ENCODE results near the gene SIL1.

The SIL1 gene

DNA sequence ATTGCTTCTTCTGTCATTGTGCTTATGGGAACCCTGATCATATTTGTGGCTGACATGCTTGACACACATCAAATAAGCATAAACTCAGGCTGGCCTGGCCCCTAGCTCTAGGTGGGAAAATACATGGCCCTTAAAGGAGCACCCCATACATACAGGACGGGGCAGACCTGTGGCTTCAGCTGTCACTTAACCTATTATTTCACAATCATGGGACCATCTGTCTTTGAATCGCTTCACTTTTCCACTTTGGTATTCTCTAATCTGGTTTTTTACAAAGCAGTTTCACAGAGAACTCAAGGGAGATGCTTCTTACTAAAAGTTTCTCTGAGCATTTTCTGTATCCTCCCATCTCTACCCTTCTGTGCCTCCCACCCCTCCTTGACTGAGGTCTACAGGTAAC is 288.4 kb downstream of the SIL1 start:
- no peak overlapping the region for H2AFZ ChIP-seq (ENCODE audit: low read length)
- H3K79me2 ChIP-seq (ENCODE audit: insufficient read depth, low read length), result no peaks in the 10 kb centered on the region
- H3K27ac ChIP-seq (ENCODE audit: low read depth, low read length, poor library complexity, severe bottlenecking), result no peak overlapping the region
- no peak overlapping the region for H3K9ac ChIP-seq (ENCODE audit: low read length)
- no peaks in the 10 kb centered on the region for H3K4me1 ChIP-seq (ENCODE audit: insufficient read depth, low read length, severe bottlenecking)
- H3K9me3 ChIP-seq (ENCODE audit: low read length), result no peaks in the 10 kb centered on the region
- no peaks in the 10 kb centered on the region for H3K36me3 ChIP-seq (ENCODE audit: insufficient read depth, low read length)
- no peaks in the 10 kb centered on the region for H4K20me1 ChIP-seq (ENCODE audit: insufficient read depth, low read length)
- H3F3A ChIP-seq (ENCODE audit: insufficient read depth, low read length), result no peaks in the 10 kb centered on the region
- no peaks in the 10 kb centered on the region for H3K27me3 ChIP-seq (ENCODE audit: insufficient read depth, low read length)
- H3K4me3 ChIP-seq (ENCODE audit: low read depth, low read length, poor library complexity, severe bottlenecking), result no peak overlapping the region
- H3K9me2 ChIP-seq (ENCODE audit: low read depth, low read length), result no peaks in the 10 kb centered on the region
- no peak for TF ChIP-seq EZH2 (IDR thresholded peaks at IDR 0.05; ENCODE audit: borderline replicate concordance, low read length)
- TF ChIP-seq, protein P1, sequence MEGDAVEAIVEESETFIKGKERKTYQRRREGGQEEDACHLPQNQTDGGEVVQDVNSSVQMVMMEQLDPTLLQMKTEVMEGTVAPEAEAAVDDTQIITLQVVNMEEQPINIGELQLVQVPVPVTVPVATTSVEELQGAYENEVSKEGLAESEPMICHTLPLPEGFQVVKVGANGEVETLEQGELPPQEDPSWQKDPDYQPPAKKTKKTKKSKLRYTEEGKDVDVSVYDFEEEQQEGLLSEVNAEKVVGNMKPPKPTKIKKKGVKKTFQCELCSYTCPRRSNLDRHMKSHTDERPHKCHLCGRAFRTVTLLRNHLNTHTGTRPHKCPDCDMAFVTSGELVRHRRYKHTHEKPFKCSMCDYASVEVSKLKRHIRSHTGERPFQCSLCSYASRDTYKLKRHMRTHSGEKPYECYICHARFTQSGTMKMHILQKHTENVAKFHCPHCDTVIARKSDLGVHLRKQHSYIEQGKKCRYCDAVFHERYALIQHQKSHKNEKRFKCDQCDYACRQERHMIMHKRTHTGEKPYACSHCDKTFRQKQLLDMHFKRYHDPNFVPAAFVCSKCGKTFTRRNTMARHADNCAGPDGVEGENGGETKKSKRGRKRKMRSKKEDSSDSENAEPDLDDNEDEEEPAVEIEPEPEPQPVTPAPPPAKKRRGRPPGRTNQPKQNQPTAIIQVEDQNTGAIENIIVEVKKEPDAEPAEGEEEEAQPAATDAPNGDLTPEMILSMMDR (IDR thresholded peaks at IDR 0.05; ENCODE audit: low read length), result no peak
- H3K4me2 ChIP-seq (ENCODE audit: low read length), result no peak overlapping the region

DNA sequence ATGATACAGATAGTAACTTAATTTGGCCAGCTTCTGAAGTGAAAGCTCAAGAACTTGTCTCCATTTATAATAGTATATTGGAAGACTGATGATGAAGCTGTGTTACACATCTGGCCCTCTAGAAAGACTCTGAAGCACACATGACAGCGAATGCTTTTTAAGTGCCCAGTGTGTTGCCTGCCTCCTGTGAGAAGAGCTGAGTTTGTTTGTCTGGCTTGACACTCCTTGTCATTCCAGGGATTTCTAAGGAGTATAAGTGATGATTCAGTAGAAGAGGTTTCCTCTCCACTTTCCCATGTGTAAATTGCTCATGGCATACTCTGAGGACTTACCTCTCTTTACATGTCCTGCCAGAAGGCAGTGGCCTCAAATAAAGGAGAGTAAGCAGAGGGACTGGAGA is 292.6 kb downstream of the SIL1 start:
- Histone ChIP-seq H3K9me3 (ENCODE audit: low read length) (no peaks in the 10 kb centered on the region), H3K9me2 (ENCODE audit: low read depth, low read length) (no peaks in the 10 kb centered on the region), H3K4me1 (ENCODE audit: insufficient read depth, low read length, severe bottlenecking) (no peaks in the 10 kb centered on the region), H3K9ac (ENCODE audit: low read length) (no peak overlapping the region), H3F3A (ENCODE audit: insufficient read depth, low read length) (no peaks in the 10 kb centered on the region), H3K4me2 (ENCODE audit: low read length) (no peak overlapping the region), H3K4me3 (ENCODE audit: low read depth, low read length, poor library complexity, severe bottlenecking) (no peak overlapping the region), H3K27me3 (ENCODE audit: insufficient read depth, low read length) (no peaks in the 10 kb centered on the region), H3K27ac (ENCODE audit: low read depth, low read length, poor library complexity, severe bottlenecking) (no peak overlapping the region), H2AFZ (ENCODE audit: low read length) (no peak overlapping the region), H3K36me3 (ENCODE audit: insufficient read depth, low read length) (no peaks in the 10 kb centered on the region), H4K20me1 (ENCODE audit: insufficient read depth, low read length) (no peaks in the 10 kb centered on the region), H3K79me2 (ENCODE audit: insufficient read depth, low read length) (no peaks in the 10 kb centered on the region)
- no peak for TF ChIP-seq EZH2 (IDR thresholded peaks at IDR 0.05; ENCODE audit: borderline replicate concordance, low read length)
- TF ChIP-seq, protein P1 (IDR thresholded peaks at IDR 0.05; ENCODE audit: low read length), result no peak

DNA sequence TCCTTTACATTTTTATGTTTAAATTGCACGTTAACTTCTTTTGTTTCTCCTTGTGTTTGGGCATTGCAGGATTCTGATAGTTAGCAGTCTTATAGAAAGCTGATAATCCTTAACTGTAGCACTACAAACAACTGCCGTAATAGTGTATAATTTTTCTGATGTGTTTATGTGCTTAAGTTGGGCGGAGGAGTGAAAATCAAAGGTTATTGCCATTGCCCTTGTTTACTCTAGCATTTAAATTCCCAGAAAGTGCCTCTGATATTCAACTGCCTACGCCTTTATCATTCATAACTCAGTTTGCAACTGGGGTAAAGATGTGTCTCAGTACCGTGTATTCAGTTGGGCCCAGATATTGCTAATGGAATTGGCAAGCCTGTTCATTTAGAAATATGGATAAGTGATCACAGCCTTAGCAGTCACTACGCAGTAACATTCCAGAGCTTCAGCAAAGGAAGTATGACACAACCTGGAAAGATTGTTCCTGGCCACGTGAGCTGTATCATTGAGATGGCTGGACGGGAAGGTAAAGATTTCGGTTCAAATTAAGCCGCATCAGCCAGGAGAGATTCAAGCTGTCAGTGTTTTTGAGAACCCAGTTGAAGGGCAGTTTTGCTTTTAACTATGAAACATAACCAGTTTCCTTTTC is 294.9 kb downstream of the SIL1 start:
- Histone ChIP-seq H3K4me2 (ENCODE audit: low read length) (no peak overlapping the region), H3K27ac (ENCODE audit: low read depth, low read length, poor library complexity, severe bottlenecking) (no peak overlapping the region)
- TF ChIP-seq, protein P1 (IDR thresholded peaks at IDR 0.05; ENCODE audit: low read length), result no peak
- TF ChIP-seq EZH2 (IDR thresholded peaks at IDR 0.05; ENCODE audit: borderline replicate concordance, low read length), result no peak

More for the DNA sequence above, 294.9 kb downstream of the SIL1 start:
- no peaks in the 10 kb centered on the region for H3K27me3 ChIP-seq (ENCODE audit: insufficient read depth, low read length)
- no peak overlapping the region for H3K9ac ChIP-seq (ENCODE audit: low read length)
- no peaks in the 10 kb centered on the region for H4K20me1 ChIP-seq (ENCODE audit: insufficient read depth, low read length)
- H3K9me3 ChIP-seq (ENCODE audit: low read length), result no peaks in the 10 kb centered on the region
- no peaks in the 10 kb centered on the region for H3F3A ChIP-seq (ENCODE audit: insufficient read depth, low read length)
- H3K9me2 ChIP-seq (ENCODE audit: low read depth, low read length), result no peaks in the 10 kb centered on the region
- H2AFZ ChIP-seq (ENCODE audit: low read length), result no peak overlapping the region
- no peak overlapping the region for H3K4me3 ChIP-seq (ENCODE audit: low read depth, low read length, poor library complexity, severe bottlenecking)
- H3K4me1 ChIP-seq (ENCODE audit: insufficient read depth, low read length, severe bottlenecking), result no peaks in the 10 kb centered on the region
- H3K79me2 ChIP-seq (ENCODE audit: insufficient read depth, low read length), result no peaks in the 10 kb centered on the region
- H3K36me3 ChIP-seq (ENCODE audit: insufficient read depth, low read length), result no peaks in the 10 kb centered on the region

Data from OCI-LY1 (cell line).